Measurements from ENCODE around the gene NANOS3. TPM values are rescaled to one million over a fixed set of nuclear protein-coding genes. Genes with fewer than 3 reads are reported as not detected.

The NANOS3 gene
- total RNA-seq, 1 donor from 2014 or later, result not detected

DNA sequence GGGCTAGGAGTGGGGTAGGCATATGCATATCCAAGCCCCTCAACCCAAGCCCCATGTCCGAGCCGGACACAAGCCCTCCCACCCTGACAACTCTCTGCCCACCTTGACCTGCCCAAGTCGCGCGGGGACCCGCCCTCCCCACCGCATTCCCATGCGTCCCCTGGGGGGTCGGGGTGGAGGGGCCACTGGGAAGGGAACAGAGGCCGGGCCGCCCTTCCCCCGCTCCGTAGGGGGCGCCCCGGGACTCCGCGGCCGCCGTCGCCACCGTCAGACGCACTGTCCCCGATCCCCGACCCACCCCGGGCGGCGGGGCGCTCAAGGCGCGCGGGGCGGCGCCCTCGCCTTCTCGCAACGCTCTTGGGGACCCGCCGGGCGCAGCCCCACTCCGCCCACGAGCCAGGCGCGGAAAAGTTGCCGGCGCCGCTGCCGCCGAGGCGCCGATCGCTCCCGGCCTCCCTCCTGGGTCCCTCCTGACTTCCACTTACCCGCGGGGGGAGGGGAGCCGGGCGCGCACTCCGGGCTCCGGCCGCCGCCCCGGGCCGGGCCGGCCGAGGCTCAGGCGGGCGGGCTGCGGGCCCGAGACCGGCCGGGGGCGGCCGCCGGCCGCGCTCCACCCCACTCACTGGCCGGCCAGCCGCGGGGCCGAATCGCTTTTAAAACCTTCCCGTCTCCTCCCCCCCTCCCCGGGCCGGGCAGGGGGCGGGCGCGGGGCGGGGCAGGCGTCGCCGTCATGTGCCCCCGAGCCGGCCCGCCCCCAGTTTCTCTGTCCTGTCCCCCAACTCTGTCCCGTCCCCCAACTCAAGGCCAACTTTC lies 34.4 kb upstream of the NANOS3 start:
- H3K27me3 ChIP-seq, result no peaks in the 10 kb centered on the region
- peaks cover 52% of the 10 kb centered on the region for H3K4me1 ChIP-seq
- peak overlapping the region; percentile 100 for H3K27ac ChIP-seq
- H3K36me3 ChIP-seq, result peaks cover 7% of the 10 kb centered on the region
- H3K4me3 ChIP-seq, result peak overlapping the region; percentile 85
- H3K9me3 ChIP-seq, result no peaks in the 10 kb centered on the region
- ATAC-seq (peak; percentile 45), DNase-seq (peak; percentile 93)
- intact Hi-C loops (cut with DNase I), result no loop called here
- TF ChIP-seq, protein P1, sequence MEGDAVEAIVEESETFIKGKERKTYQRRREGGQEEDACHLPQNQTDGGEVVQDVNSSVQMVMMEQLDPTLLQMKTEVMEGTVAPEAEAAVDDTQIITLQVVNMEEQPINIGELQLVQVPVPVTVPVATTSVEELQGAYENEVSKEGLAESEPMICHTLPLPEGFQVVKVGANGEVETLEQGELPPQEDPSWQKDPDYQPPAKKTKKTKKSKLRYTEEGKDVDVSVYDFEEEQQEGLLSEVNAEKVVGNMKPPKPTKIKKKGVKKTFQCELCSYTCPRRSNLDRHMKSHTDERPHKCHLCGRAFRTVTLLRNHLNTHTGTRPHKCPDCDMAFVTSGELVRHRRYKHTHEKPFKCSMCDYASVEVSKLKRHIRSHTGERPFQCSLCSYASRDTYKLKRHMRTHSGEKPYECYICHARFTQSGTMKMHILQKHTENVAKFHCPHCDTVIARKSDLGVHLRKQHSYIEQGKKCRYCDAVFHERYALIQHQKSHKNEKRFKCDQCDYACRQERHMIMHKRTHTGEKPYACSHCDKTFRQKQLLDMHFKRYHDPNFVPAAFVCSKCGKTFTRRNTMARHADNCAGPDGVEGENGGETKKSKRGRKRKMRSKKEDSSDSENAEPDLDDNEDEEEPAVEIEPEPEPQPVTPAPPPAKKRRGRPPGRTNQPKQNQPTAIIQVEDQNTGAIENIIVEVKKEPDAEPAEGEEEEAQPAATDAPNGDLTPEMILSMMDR (IDR thresholded peaks at IDR 0.05), result peak; percentile 16

DNA sequence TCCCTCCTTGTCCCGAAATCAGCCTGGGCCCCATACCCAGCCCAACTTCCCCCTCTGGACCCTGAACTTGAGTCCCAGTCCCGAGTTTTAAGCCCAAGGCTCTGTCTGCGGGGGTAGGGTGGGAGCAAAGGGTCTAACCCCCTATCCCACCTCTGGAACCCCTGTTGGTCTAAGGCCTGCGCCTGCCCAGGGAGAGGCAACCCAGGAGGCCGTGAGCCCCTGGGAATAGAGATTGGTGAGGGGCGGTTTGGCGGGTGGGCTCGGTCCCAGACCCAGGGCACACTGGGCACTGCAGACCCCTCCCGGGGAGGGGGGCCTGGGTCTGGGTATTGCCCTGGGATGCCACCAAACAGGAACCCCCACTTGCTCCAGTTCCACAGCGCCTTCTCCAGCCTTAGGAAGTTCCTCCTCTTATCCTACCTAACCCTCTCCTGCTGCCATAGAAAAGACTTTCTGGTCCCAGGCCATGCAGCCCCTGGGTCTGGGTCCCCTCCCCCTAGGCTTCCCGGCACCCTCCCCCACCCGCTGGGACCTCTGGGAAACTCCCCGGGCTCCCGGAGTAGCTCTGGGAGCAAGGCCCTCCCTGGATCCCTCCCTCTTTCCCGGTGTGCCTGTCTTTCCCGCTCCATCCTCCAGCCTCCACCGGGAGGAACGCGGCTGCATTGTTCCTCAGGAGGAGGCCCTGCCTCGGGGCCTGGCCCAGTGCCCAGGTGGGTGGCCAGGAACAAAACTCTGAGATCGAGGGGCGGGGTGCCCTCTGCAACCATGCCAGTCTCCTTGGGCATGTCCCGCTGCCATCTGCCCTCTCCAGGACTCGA lies 33.6 kb upstream of the NANOS3 start:
- peaks cover 2% of the 10 kb centered on the region for H3K36me3 ChIP-seq
- peak overlapping the region; percentile 100 for H3K27ac ChIP-seq
- TF ChIP-seq, protein P1 (IDR thresholded peaks at IDR 0.05), result no peak
- DNase-seq (peak; percentile 77), ATAC-seq (no peak)
- no peaks in the 10 kb centered on the region for H3K27me3 ChIP-seq
- H3K4me1 ChIP-seq, result peaks cover 51% of the 10 kb centered on the region
- no peaks in the 10 kb centered on the region for H3K9me3 ChIP-seq
- peak overlapping the region; percentile 85 for H3K4me3 ChIP-seq
- intact Hi-C loops (cut with DNase I), result no loop called here

DNA sequence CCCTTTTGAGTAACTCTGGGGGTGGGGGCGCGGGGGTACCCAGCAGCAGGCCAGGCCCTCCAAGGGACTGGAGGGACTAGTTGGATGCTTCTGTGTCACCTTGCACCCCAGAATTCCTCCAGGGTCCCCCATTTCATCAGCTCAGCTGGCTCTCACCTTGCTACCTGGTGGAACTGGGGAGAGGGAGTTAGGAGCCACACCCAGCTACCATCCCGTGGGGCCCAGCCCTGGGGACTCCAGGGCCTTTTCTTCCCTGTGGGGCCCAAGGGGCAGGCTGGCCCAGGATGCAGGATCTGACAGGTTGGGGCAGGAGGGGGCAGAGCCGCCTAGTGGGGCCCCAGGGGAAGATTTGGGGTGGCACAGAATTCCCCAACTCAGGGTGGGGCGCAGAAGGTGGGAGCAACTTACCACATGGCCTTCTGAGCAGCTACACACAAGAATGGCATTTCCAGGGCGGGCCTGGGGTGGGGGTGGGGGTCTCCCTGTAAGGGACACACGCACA lies 32.8 kb upstream of the NANOS3 start:
- intact Hi-C loops (cut with DNase I), result no loop called here
- H3K27me3 ChIP-seq, result no peaks in the 10 kb centered on the region
- no peak for ATAC-seq
- H3K9me3 ChIP-seq, result no peaks in the 10 kb centered on the region
- no peak overlapping the region for H3K4me3 ChIP-seq
- H3K4me1 ChIP-seq, result peaks cover 51% of the 10 kb centered on the region
- no peaks in the 10 kb centered on the region for H3K36me3 ChIP-seq
- no peak for DNase-seq
- H3K27ac ChIP-seq, result peak overlapping the region; percentile 100
- TF ChIP-seq, protein P1 (IDR thresholded peaks at IDR 0.05), result no peak

DNA sequence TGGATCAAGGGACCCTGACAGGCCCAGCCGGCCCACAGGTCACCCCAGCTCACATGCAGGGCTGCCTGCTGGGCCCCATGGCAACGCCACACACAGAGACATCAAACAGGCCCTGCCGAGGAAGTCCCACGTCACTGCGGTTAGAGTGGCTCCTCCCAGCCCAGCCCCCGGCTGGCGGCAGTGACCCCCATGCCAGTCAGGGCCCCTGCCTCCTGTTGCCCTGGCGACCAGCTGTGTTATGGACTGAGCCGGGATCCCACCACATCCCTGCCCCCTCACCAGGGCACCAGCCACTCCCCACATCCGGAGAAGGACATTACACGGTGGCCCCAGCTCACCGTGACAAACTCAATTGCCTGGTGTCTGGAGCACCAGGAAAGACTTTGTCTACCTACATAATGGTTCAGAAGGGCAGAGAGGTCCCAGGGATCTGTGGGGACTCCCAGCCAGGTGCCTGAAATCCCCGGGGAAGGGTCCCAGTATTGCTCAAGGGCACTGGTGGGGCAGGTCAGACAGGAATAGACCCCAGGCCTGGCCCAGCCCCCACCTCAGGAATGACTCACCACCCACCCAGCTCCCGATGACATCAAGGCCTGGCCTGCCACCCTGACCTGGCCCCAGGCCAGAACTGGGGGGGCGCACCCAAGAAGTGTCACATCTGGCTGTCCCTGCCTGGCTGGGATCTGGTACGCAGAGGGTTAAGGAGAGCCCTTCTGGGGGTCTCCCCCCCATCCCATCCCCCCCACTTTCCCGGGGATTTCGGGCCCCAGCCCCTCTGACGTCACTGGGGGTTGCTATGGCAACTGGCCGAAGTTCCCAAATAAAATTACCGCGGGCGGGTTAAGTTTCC lies 30.2 kb upstream of the NANOS3 start:
- Histone ChIP-seq H3K36me3 (no peaks in the 10 kb centered on the region), H3K4me3 (peak overlapping the region; percentile 54), H3K27me3 (no peaks in the 10 kb centered on the region), H3K9me3 (no peaks in the 10 kb centered on the region), H3K4me1 (peaks cover 62% of the 10 kb centered on the region), H3K27ac (peak overlapping the region; percentile 100)
- TF ChIP-seq, protein P1 (IDR thresholded peaks at IDR 0.05), result no peak
- DNase-seq (peak; percentile 94), ATAC-seq (peak; percentile 60)
- intact Hi-C loops (cut with DNase I), result no loop called here

All from upper lobe of right lung (tissue), 1 donor.